GM12878 (cell line): Measurements from ENCODE around the gene RAB31. TPM values are rescaled to one million over a fixed set of nuclear protein-coding genes. Genes with fewer than 3 reads are reported as not detected.

Source experiments
- ATAC-seq: fragments of 200-7000 bp; cut with Tn5 transposase; 3 replicates; pipeline ENCODE4 v1.9.1; 2020; ENCODE audit warnings: mild to moderate bottlenecking, moderate library complexity
- BruUV-seq: library from RNA; stranded (reverse); fragments of 400-500 nt; replicated peaks from 2 replicates; lab custom pipeline; 2021; lab: Mats Ljungman, UMichigan
- CTCF ChIA-PET: fragments of 300-600 bp; sonication (Branson Sonifier 250); formaldehyde crosslinking; extraction: SDS; loops from one replicate; lab custom pipeline; 2021; ENCODE audit warnings: inconsistent platforms; lab: Yijun Ruan, JAX
- POLR2A ChIA-PET: fragments of 350-600 bp; formaldehyde crosslinking; extraction: SDS; loops from one replicate; lab custom pipeline; 2021; ENCODE audit warnings: inconsistent platforms; lab: Charles Lee
- RAD21 ChIA-PET: fragments of 300-600 bp; sonication (Branson Sonifier 250); formaldehyde crosslinking; loops from one replicate; lab custom pipeline; 2023; ENCODE audit warnings: antibody characterized with exemption; ENCODE audit not compliant: unreplicated experiment; lab: Charles Lee
- SMC1A ChIA-PET: fragments of 300-600 bp; sonication (Branson Sonifier 250); formaldehyde crosslinking; loops from one replicate; lab custom pipeline; 2023; ENCODE audit not compliant: unreplicated experiment, uncharacterized antibody; lab: Charles Lee
- DNase-seq: peaks from one replicate; pipeline ENCODE4 v3.0.0-alpha.2; 2011; ENCODE audit warnings: low read depth, low spot score
- FAIRE-seq: peaks from 3 replicates; lab custom pipeline; 2011; peaks lifted over from hg19 to GRCh38; lab: Jason Lieb, UNC
- H2AFZ ChIP-seq: 2 replicates; pipeline ENCODE4 v1.6.0; 2011; ENCODE audit warnings: low read depth, low read length, control low read depth; ENCODE audit not compliant: control insufficient read depth
- H3K27ac ChIP-seq: 2 replicates; pipeline ENCODE4 v1.5.1; 2011; ENCODE audit warnings: control low read depth; ENCODE audit not compliant: control insufficient read depth, insufficient read depth
- H3K27me3 ChIP-seq, 2 experiments: replicated peaks in 1 of 2; 2 replicates each; pipeline versions ENCODE4 v1.6.0 to v1.6.1; 2011; ENCODE audit warnings: low read length in 1 of 2; ENCODE audit not compliant: control insufficient read depth in 2 of 2, insufficient read depth in 2 of 2
- H3K36me3 ChIP-seq, 2 experiments: 2 replicates each; pipeline ENCODE4 v1.5.1; 2011; ENCODE audit warnings: low read length in 1 of 2; ENCODE audit not compliant: control insufficient read depth in 2 of 2, insufficient read depth in 2 of 2
- H3K4me1 ChIP-seq: 2 replicates; pipeline ENCODE4 v1.6.1; 2011; ENCODE audit warnings: mild to moderate bottlenecking, low read length, moderate library complexity, mixed read lengths; ENCODE audit not compliant: control insufficient read depth, insufficient read depth
- H3K4me2 ChIP-seq: 2 replicates; pipeline ENCODE4 v1.6.0; 2011; ENCODE audit warnings: control low read depth; ENCODE audit not compliant: control insufficient read depth, insufficient read depth
- H3K4me3 ChIP-seq: fragments of 200-600 bp; sonication (generic); 2 replicates; pipeline ENCODE4 v1.5.1; 2016
- H3K79me2 ChIP-seq: 2 replicates; pipeline ENCODE4 v1.6.0; 2011; ENCODE audit warnings: low read length; ENCODE audit not compliant: control insufficient read depth, insufficient read depth
- H3K9ac ChIP-seq: 2 replicates; pipeline ENCODE4 v1.8.0; 2011; ENCODE audit warnings: low read length, control low read depth, mixed read lengths; ENCODE audit not compliant: control insufficient read depth, insufficient read depth
- H3K9me3 ChIP-seq: replicated peaks from 3 replicates; pipeline ENCODE4 v1.5.1; 2011; ENCODE audit warnings: mild to moderate bottlenecking, low read length; ENCODE audit not compliant: control insufficient read depth, insufficient read depth
- H4K20me1 ChIP-seq: 2 replicates; pipeline ENCODE4 v1.6.0; 2011; ENCODE audit not compliant: control insufficient read depth, insufficient read depth
- ATF2 ChIP-seq: IDR thresholded peaks from 2 replicates; pipeline ENCODE4 v1.6.1; 2012; ENCODE audit warnings: low read length, inconsistent platforms
- CBFB ChIP-seq: IDR thresholded peaks from 2 replicates; pipeline ENCODE4 v1.6.1; 2016; ENCODE audit warnings: antibody characterized with exemption, low read depth
- FOXK2 ChIP-seq: fragments of 450-650 bp; IDR thresholded peaks from 2 replicates; pipeline ENCODE4 v1.6.1; 2017; ENCODE audit warnings: mild to moderate bottlenecking, moderate library complexity
- HDAC2 ChIP-seq: fragments of 200-600 bp; sonication (generic); IDR thresholded peaks from 2 replicates; pipeline ENCODE4 v1.6.1; 2017
- HSF1 ChIP-seq: fragments of 150-350 bp; IDR thresholded peaks from 2 replicates; pipeline ENCODE4 v1.6.1; 2014; ENCODE audit warnings: mild to moderate bottlenecking, low read depth, low read length
- IRF3 ChIP-seq: fragments of 450-650 bp; IDR thresholded peaks from 2 replicates; pipeline ENCODE4 v1.6.1; 2014; ENCODE audit warnings: mild to moderate bottlenecking
- NFYB ChIP-seq: IDR thresholded peaks from 2 replicates; pipeline ENCODE4 v1.6.1; 2011; ENCODE audit warnings: low read depth, mild to moderate bottlenecking, low read length, improper control_type of control experiment, moderate library complexity; ENCODE audit not compliant: insufficient read depth
- PRDM15 ChIP-seq: fragments of 450-650 bp; formaldehyde crosslinking; IDR thresholded peaks from 2 replicates; pipeline ENCODE4 v1.4.0; 2020; ENCODE audit warnings: mild to moderate bottlenecking, moderate library complexity
- SMAD5 ChIP-seq: IDR thresholded peaks from 2 replicates; pipeline ENCODE4 v1.6.1; 2016; ENCODE audit warnings: antibody characterized with exemption, low read depth
- SMC3 ChIP-seq: IDR thresholded peaks from 2 replicates; pipeline ENCODE4 v1.6.1; 2011; ENCODE audit warnings: low read length, improper control_type of control experiment, borderline replicate concordance
- SP1 ChIP-seq: IDR thresholded peaks from one replicate; pipeline ENCODE4 v1.6.1; 2011; ENCODE audit warnings: low read depth, low read length
- TARDBP ChIP-seq: IDR thresholded peaks from 2 replicates; pipeline ENCODE4 v1.6.1; 2016; ENCODE audit warnings: borderline replicate concordance
- TCF3 ChIP-seq: IDR thresholded peaks from 2 replicates; pipeline ENCODE4 v1.6.1; 2012; ENCODE audit warnings: low read depth, mild to moderate bottlenecking, low read length, borderline replicate concordance; ENCODE audit not compliant: insufficient read depth
- USF2 ChIP-seq: IDR thresholded peaks from 2 replicates; pipeline ENCODE4 v1.6.1; 2011; ENCODE audit warnings: low read depth, low read length, improper control_type of control experiment, borderline replicate concordance
- ZNF207 ChIP-seq: fragments of 450-650 bp; IDR thresholded peaks from 2 replicates; pipeline ENCODE4 v1.6.1; 2014; ENCODE audit warnings: antibody characterized with exemption, mild to moderate bottlenecking, borderline replicate concordance
- ZNF274 ChIP-seq: IDR thresholded peaks from one replicate; pipeline ENCODE4 v1.8.0; 2011; ENCODE audit not compliant: insufficient read length, insufficient read depth
- WGBS: methylation state at CpG from one replicate; pipeline ENCODE4 v1.1.6; 2016; ENCODE audit warnings: low lambda C conversion rate; ENCODE audit not compliant: insufficient replicate concordance, insufficient coverage; ENCODE audit errors: missing lambda C conversion rate; 5-methylcytosine and 5-hydroxymethylcytosine counted together
- in situ Hi-C: fragments of 300-500 bp; cut with MboI; formaldehyde crosslinking; loops from 9 replicates; pipeline ENCODE4 v1.14.3; 2018; ENCODE audit warnings: mixed read lengths
- intact Hi-C: fragments of 100-400 bp; cut with micrococcal nuclease; formaldehyde crosslinking; loops from one replicate; pipeline ENCODE4 v1.14.2; 2022; ENCODE audit not compliant: unreplicated experiment
- polyA plus RNA-seq, 11 experiments: library from polyadenylated mRNA; depleted of rRNA in 4 of 11; unstranded in 6 of 11; stranded (reverse) in 5 of 11; fragments of >200 nt; fragmentation: Nextera tagmentation in 4 of 11; fragmentation: Illumina TruSeq in 1 of 11; extraction: Ambion mirVana in 4 of 11; extraction: Trizol in 1 of 11; gene quantifications; 1 replicate in 1 of 11; 2 replicates in 10 of 11; pipeline versions ENCODE4 v1.2.1 to v1.2.3, GENCODE V29; 2011 to 2016; ENCODE audit warnings: inconsistent platforms in 2 of 11, missing spikeins in 2 of 11, low read depth in 1 of 11
- total RNA-seq, 4 experiments: library from RNA; depleted of rRNA in 3 of 4; stranded (reverse); fragments of >200 nt in 3 of 4; fragmentation: Illumina TruSeq in 1 of 4; extraction: Trizol in 1 of 4; gene quantifications; 2 replicates each; pipeline versions ENCODE4 v1.2.1 to v1.2.3, GENCODE V29; 2013 to 2021

RAB31 gene
- total and polyA plus RNA-seq, 10 of the 15 experiments (the other 5 are each of a cell fraction or from before 2014, with no cell fraction given): 0.80 to 23.3 (median 12.2) TPM

GRCh38 chr18:9751371-9752031 lies 43.4 kb downstream of the RAB31 start:
- WGBS: 82% methylated on average over 8 of the region's 8 CpGs
- DNase-seq (no peak), FAIRE-seq (no peak), ATAC-seq (no peak)
- Histone ChIP-seq H3K4me2 (no peak overlapping the region), H3K27me3 (no peaks in the 10 kb centered on the region), H3K36me3 (no peaks in the 10 kb centered on the region), H3K4me1 (no peaks in the 10 kb centered on the region; the same call in 1 of the 2 replicates), H3K27ac (no peak overlapping the region), H4K20me1 (no peaks in the 10 kb centered on the region), H3K4me3 (no peak overlapping the region), H2AFZ (no peak overlapping the region), H3K9ac (no peak overlapping the region), H3K9me3 (no peaks in the 10 kb centered on the region), H3K79me2 (no peaks in the 10 kb centered on the region)
- intact Hi-C loops: no loop called here
- BruUV-seq: no TSS peak
- ChIA-PET RAD21 (no interaction called here), SMC1A (no interaction called here), POLR2A (no interaction called here), CTCF (interaction anchor here (0.9 kb wide), 1 partner anchor 19 kb away, joined by 3 read pairs; no protein-coding TSS in a partner anchor)
- in situ Hi-C loops: no loop called here
- TF ChIP-seq TARDBP (no peak), ZNF274 (no peak), FOXK2 (no peak), ZNF207 (no peak), ATF2 (no peak), CBFB (no peak), PRDM15 (CRISPR knock-in tag) (no peak), NFYB (no peak), TCF3 (no peak), SMAD5 (no peak), SP1 (no peak), HSF1 (no peak), IRF3 (no peak), USF2 (no peak), SMC3 (no peak), HDAC2 (no peak)
